ENCODE results near the gene C2CD2L. TPM values are rescaled to one million over a fixed set of nuclear protein-coding genes. Genes with fewer than 3 reads are reported as not detected.

The C2CD2L gene
- total and polyA plus RNA-seq, 10 of the 15 experiments (the other 5 are each of a cell fraction or from before 2014, with no cell fraction given), result 0.21 to 9.6 (median 5.1) TPM

GRCh38 chr11:119155733-119156492 is 48.8 kb downstream of the C2CD2L start:
- no peak for DNase-seq (ENCODE audit: low read depth, low spot score)
- RAD21 ChIA-PET (ENCODE audit: unreplicated experiment), result interaction anchor here (1.1 to 1.4 kb wide), 2 partner anchors 54 to 168 kb away, joined by 3 read pairs; partner anchors contain the start of gene DPAGT1
- no peaks in the 10 kb centered on the region for H3K4me1 ChIP-seq (ENCODE audit: control insufficient read depth, insufficient read depth, low read length)
- H3K4me3 ChIP-seq, result no peak overlapping the region
- no peak overlapping the region for H2AFZ ChIP-seq (ENCODE audit: control insufficient read depth, low read depth, low read length)
- SMC1A ChIA-PET (ENCODE audit: uncharacterized antibody, unreplicated experiment), result interaction anchor here (0.6 to 1.0 kb wide), 3 partner anchors 14 to 477 kb away, joined by 3 to 4 read pairs (median 3); partner anchors contain the start of gene TREH
- no peak for FAIRE-seq
- CTCF ChIA-PET, result interaction anchor here (0.6 to 1.7 kb wide), 5 partner anchors 10 to 173 kb away, joined by 3 read pairs; partner anchors contain the start of gene NLRX1
- in situ Hi-C loops (cut with MboI), result no loop called here
- H3K36me3 ChIP-seq (ENCODE audit: control insufficient read depth in 2 of 2, insufficient read depth in 2 of 2, low read length in 1 of 2), result no peaks in the 10 kb centered on the region
- BruUV-seq (replicated peaks), result no TSS peak
- H3K9ac ChIP-seq (ENCODE audit: control insufficient read depth, insufficient read depth, low read length), result no peak overlapping the region
- POLR2A ChIA-PET, result interaction anchor here (0.6 kb wide), 1 partner anchor 150 kb away, joined by 4 read pairs; no protein-coding TSS in a partner anchor
- H3K79me2 ChIP-seq (ENCODE audit: control insufficient read depth, insufficient read depth, low read length), result no peaks in the 10 kb centered on the region
- no peak for TF ChIP-seq SMAD1 (IDR thresholded peaks at IDR 0.05; ENCODE audit: low read depth, partially characterized antibody)
- TF ChIP-seq, protein P1, sequence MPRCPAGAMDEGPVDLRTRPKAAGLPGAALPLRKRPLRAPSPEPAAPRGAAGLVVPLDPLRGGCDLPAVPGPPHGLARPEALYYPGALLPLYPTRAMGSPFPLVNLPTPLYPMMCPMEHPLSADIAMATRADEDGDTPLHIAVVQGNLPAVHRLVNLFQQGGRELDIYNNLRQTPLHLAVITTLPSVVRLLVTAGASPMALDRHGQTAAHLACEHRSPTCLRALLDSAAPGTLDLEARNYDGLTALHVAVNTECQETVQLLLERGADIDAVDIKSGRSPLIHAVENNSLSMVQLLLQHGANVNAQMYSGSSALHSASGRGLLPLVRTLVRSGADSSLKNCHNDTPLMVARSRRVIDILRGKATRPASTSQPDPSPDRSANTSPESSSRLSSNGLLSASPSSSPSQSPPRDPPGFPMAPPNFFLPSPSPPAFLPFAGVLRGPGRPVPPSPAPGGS (IDR thresholded peaks at IDR 0.05; ENCODE audit: borderline replicate concordance, insufficient read depth, low read depth, low read length, poor library complexity, severe bottlenecking), result no peak
- no peak for TF ChIP-seq POLR2AphosphoS2 (IDR thresholded peaks at IDR 0.05; ENCODE audit: low read depth, low read length)
- TF ChIP-seq, protein P2, sequence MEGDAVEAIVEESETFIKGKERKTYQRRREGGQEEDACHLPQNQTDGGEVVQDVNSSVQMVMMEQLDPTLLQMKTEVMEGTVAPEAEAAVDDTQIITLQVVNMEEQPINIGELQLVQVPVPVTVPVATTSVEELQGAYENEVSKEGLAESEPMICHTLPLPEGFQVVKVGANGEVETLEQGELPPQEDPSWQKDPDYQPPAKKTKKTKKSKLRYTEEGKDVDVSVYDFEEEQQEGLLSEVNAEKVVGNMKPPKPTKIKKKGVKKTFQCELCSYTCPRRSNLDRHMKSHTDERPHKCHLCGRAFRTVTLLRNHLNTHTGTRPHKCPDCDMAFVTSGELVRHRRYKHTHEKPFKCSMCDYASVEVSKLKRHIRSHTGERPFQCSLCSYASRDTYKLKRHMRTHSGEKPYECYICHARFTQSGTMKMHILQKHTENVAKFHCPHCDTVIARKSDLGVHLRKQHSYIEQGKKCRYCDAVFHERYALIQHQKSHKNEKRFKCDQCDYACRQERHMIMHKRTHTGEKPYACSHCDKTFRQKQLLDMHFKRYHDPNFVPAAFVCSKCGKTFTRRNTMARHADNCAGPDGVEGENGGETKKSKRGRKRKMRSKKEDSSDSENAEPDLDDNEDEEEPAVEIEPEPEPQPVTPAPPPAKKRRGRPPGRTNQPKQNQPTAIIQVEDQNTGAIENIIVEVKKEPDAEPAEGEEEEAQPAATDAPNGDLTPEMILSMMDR (IDR thresholded peaks at IDR 0.05 in 2 of 3, conservative IDR thresholded peaks at IDR 0.05 in 1 of 3; ENCODE audit: control insufficient read depth in 2 of 3, extremely low read depth in 1 of 3, insufficient read depth in 1 of 3, low read depth in 3 of 3, low read length in 3 of 3), result peak in 1 of 3 experiments; percentile 16; a peak in 2 of 6 replicates
- no peak for TF ChIP-seq MXI1 (IDR thresholded peaks at IDR 0.05; ENCODE audit: low read depth, low read length)
- H3K9me3 ChIP-seq (replicated peaks; ENCODE audit: control insufficient read depth, insufficient read depth, low read length), result no peaks in the 10 kb centered on the region
- peaks cover 1 to 2% of the 10 kb centered on the region in 2 experiments; a peak in 2 of 4 replicates for H3K27me3 ChIP-seq (replicated peaks in 1 of 2; ENCODE audit: control insufficient read depth in 2 of 2, insufficient read depth in 2 of 2, low read length in 1 of 2)
- H3K4me2 ChIP-seq (ENCODE audit: control insufficient read depth, insufficient read depth), result no peak overlapping the region
- H3K27ac ChIP-seq (ENCODE audit: control insufficient read depth, insufficient read depth), result no peak overlapping the region
- intact Hi-C loops (cut with micrococcal nuclease; ENCODE audit: unreplicated experiment), result no loop called here
- no peaks in the 10 kb centered on the region for H4K20me1 ChIP-seq (ENCODE audit: control insufficient read depth, insufficient read depth)
- peak; percentile 88 for ATAC-seq
- 14% methylated on average over 8 of the region's 8 CpGs for WGBS (ENCODE audit: insufficient coverage, insufficient replicate concordance, low lambda C conversion rate, missing lambda C conversion rate)
